Endothelial cell of umbilical vein (primary cell): ENCODE data around the gene ACTG1. TPM values are rescaled to one million over a fixed set of nuclear protein-coding genes. Genes with fewer than 3 reads are reported as not detected.

Experiments used
- BruUV-seq: library from RNA; stranded (reverse); fragments of 400-500 nt; replicated peaks from 2 replicates; lab custom pipeline; 2021; lab: Mats Ljungman, UMichigan
- CTCF ChIA-PET: fragments of 300-600, 350-600 bp; sonication (Branson Sonifier 250); formaldehyde crosslinking; loops from one replicate; lab custom pipeline; 2021; ENCODE audit warnings: antibody characterized with exemption, inconsistent platforms; lab: Charles Lee
- POLR2A ChIA-PET: fragments of 300-600, 350-600 bp; sonication (Branson Sonifier 250); formaldehyde crosslinking; loops from one replicate; lab custom pipeline; 2021; ENCODE audit warnings: antibody characterized with exemption, inconsistent platforms; lab: Charles Lee
- DNase-seq: peaks from one replicate; pipeline ENCODE4 v3.0.0-alpha.2; 2011; ENCODE audit warnings: low read depth, low spot score
- FAIRE-seq: peaks from 2 replicates; lab custom pipeline; 2011; peaks lifted over from hg19 to GRCh38; lab: Jason Lieb, UNC
- H2AFZ ChIP-seq: 2 replicates; pipeline ENCODE4 v1.6.0; 2012; ENCODE audit warnings: low read depth, low read length, control low read depth, inconsistent platforms
- H3K27ac ChIP-seq: 2 replicates; pipeline ENCODE4 v1.5.1; 2011; ENCODE audit warnings: low read depth, mild to moderate bottlenecking, control low read depth, low read length, moderate library complexity; ENCODE audit not compliant: insufficient read depth
- H3K27me3 ChIP-seq, 2 experiments: 2 replicates each; pipeline versions ENCODE4 v1.6.0 to v1.6.1; 2011; ENCODE audit warnings: low read length in 2 of 2, mixed read lengths in 1 of 2; ENCODE audit not compliant: control insufficient read depth in 2 of 2, insufficient read depth in 2 of 2
- H3K36me3 ChIP-seq, 2 experiments: 2 replicates in 1 of 2; 3 replicates in 1 of 2; pipeline ENCODE4 v1.5.1; 2011; ENCODE audit warnings: low read length in 2 of 2, mild to moderate bottlenecking in 1 of 2, moderate library complexity in 1 of 2; ENCODE audit not compliant: control insufficient read depth in 2 of 2, insufficient read depth in 2 of 2; ENCODE audit errors: extremely low read depth in 1 of 2
- H3K4me1 ChIP-seq: 3 replicates; pipeline ENCODE4 v1.5.1; 2011; ENCODE audit warnings: mild to moderate bottlenecking, low read length; ENCODE audit not compliant: control insufficient read depth, insufficient read depth; ENCODE audit errors: extremely low read depth
- H3K4me2 ChIP-seq: 2 replicates; pipeline ENCODE4 v1.6.1; 2011; ENCODE audit warnings: low read length, control low read depth, mixed read lengths; ENCODE audit not compliant: insufficient read depth
- H3K4me3 ChIP-seq, 3 experiments: fragments of 200-600 bp in 1 of 3; sonication (generic), shearing (Covaris generic) in 1 of 3; replicated peaks in 1 of 3; 2 replicates each; pipeline ENCODE4 v1.5.1; 2011 to 2016; ENCODE audit warnings: control low read depth in 3 of 3, low read length in 3 of 3, mild to moderate bottlenecking in 2 of 3, inconsistent platforms in 1 of 3, low read depth in 1 of 3, moderate library complexity in 1 of 3; ENCODE audit not compliant: insufficient read depth in 1 of 3
- H3K79me2 ChIP-seq: 2 replicates; pipeline ENCODE4 v1.6.0; 2012; ENCODE audit warnings: low read length, inconsistent platforms; ENCODE audit not compliant: control insufficient read depth, insufficient read depth
- H3K9ac ChIP-seq: replicated peaks from 2 replicates; pipeline ENCODE3; 2011; ENCODE audit warnings: low read length, control low read depth; ENCODE audit not compliant: insufficient read depth; ENCODE audit errors: extremely low read depth
- H3K9me1 ChIP-seq: replicated peaks from 3 replicates; pipeline ENCODE4 v1.6.0; 2011; ENCODE audit warnings: mild to moderate bottlenecking, low read length; ENCODE audit not compliant: control insufficient read depth, insufficient read depth; ENCODE audit errors: extremely low read depth
- H3K9me3 ChIP-seq: replicated peaks from 2 replicates; pipeline ENCODE4 v1.5.1; 2012; ENCODE audit warnings: low read length, inconsistent platforms; ENCODE audit not compliant: control insufficient read depth, insufficient read depth
- H4K20me1 ChIP-seq: replicated peaks from 2 replicates; pipeline ENCODE3; 2011; ENCODE audit warnings: mild to moderate bottlenecking, low read length; ENCODE audit not compliant: control insufficient read depth, insufficient read depth; ENCODE audit errors: extremely low read depth
- FOS ChIP-seq: IDR thresholded peaks from 2 replicates; pipeline ENCODE4 v1.6.1; 2011; ENCODE audit warnings: mild to moderate bottlenecking, low read length, moderate library complexity, borderline replicate concordance; ENCODE audit not compliant: insufficient read depth
- GATA2 ChIP-seq: IDR thresholded peaks from 2 replicates; pipeline ENCODE4 v1.7.0; 2011; ENCODE audit warnings: low read depth, mild to moderate bottlenecking, moderate library complexity, mixed read lengths, low read length; ENCODE audit not compliant: insufficient read length, insufficient read depth
- MAX ChIP-seq: IDR thresholded peaks from 2 replicates; pipeline ENCODE4 v1.6.1; 2011; ENCODE audit not compliant: insufficient read depth, insufficient read length
- MYC ChIP-seq: IDR thresholded peaks from one replicate; pipeline ENCODE4 v1.6.1; 2011; ENCODE audit warnings: mild to moderate bottlenecking, low read depth, low read length
- POLR2A ChIP-seq: IDR thresholded peaks from 2 replicates; pipeline ENCODE4 v1.6.1; 2012; ENCODE audit warnings: low read depth, mild to moderate bottlenecking, control low read depth, low read length
- POLR2AphosphoS5 ChIP-seq: IDR thresholded peaks from 2 replicates; pipeline ENCODE4 v1.6.1; 2012; ENCODE audit warnings: low read depth, mild to moderate bottlenecking, control low read depth, low read length, moderate library complexity; ENCODE audit not compliant: insufficient read depth
- dilution Hi-C: fragments of 300-500 bp; cut with MboI; formaldehyde crosslinking; loops from one replicate; pipeline ENCODE4 v1.15.0; 2019; ENCODE audit warnings: low sequenced_read_pairs; ENCODE audit not compliant: extremely low pct_ligation_motif_present
- intact Hi-C: fragments of 100-400 bp; cut with micrococcal nuclease; formaldehyde crosslinking; loops from one replicate; pipeline ENCODE4 v1.10.0; 2022
- polyA plus RNA-seq, 4 experiments: library from polyadenylated mRNA; depleted of rRNA in 3 of 4; stranded (reverse) in 3 of 4; unstranded in 1 of 4; fragments of >200 nt; gene quantifications; 2 replicates each; pipeline versions ENCODE4 v1.2.1 to v1.2.3, GENCODE V29; 2011 to 2012; ENCODE audit warnings: missing spikeins in 1 of 4
- total RNA-seq: library from RNA; stranded (reverse); gene quantifications from 2 replicates; pipeline ENCODE4 v1.2.3, GENCODE V29; 2021

The ACTG1 gene
- total and polyA plus RNA-seq, 2 donors (not counting 3 experiments of a cell fraction or from before 2014, with no cell fraction given) = 6,127 to 10,663 TPM

GRCh38 chr17:81513753-81514488, 1.3 kb upstream of the ACTG1 start:
- no peak for FAIRE-seq
- intact Hi-C loops = loop anchor here (1.0 to 5.0 kb wide), 4 partner anchors 53 to 262 kb away; partner anchors contain the start of gene BAHCC1

GRCh38 chr17:81513372-81513752, 763 bp upstream of the ACTG1 start:
- ChIA-PET POLR2A (interaction anchor here (0.9 to 1.8 kb wide), 5 partner anchors 23 to 121 kb away, joined by 3 to 10 read pairs (median 3); partner anchors contain the start of gene BAHCC1), CTCF (interaction anchor here (1.1 to 2.4 kb wide), 3 partner anchors 29 to 258 kb away, joined by 3 to 11 read pairs (median 3); no protein-coding TSS in a partner anchor)
- no peaks in the 10 kb centered on the region for H3K9me3 ChIP-seq
- no peaks in the 10 kb centered on the region for H3K27me3 ChIP-seq
- peak overlapping the region; percentile 60 for H3K27ac ChIP-seq
- H3K36me3 ChIP-seq = peaks cover 15 to 24% of the 10 kb centered on the region in 2 experiments
- peak; percentile 81 for FAIRE-seq
- H2AFZ ChIP-seq = no peak overlapping the region
- intact Hi-C loops = loop anchor here (1.0 to 5.0 kb wide), 3 partner anchors 53 to 261 kb away; no protein-coding TSS in a partner anchor
- dilution Hi-C loops = no loop called here
- TSS peak; percentile 1 for BruUV-seq
- H3K79me2 ChIP-seq = peaks cover 61% of the 10 kb centered on the region
- peak overlapping the region; percentile 56 for H3K9ac ChIP-seq
- H3K4me3 ChIP-seq = peak overlapping the region in 2 of 3 experiments; percentile 39 to 55
- H3K4me2 ChIP-seq = peak overlapping the region; percentile 73
- peak; percentile 71 for DNase-seq
- no peaks in the 10 kb centered on the region for H3K9me1 ChIP-seq
- peaks cover 2% of the 10 kb centered on the region for H4K20me1 ChIP-seq
- TF ChIP-seq GATA2 (no peak), POLR2AphosphoS5 (no peak), MYC (no peak), MAX (no peak), POLR2A (no peak)
- H3K4me1 ChIP-seq = peaks cover 36% of the 10 kb centered on the region

More at GRCh38 chr17:81513753-81514488, 1.3 kb upstream of the ACTG1 start:
- POLR2A ChIA-PET = interaction anchor here (0.6 to 0.9 kb wide), 2 partner anchors 52 to 53 kb away, joined by 3 read pairs; no protein-coding TSS in a partner anchor
- dilution Hi-C loops = no loop called here
- H3K9ac ChIP-seq = peak overlapping the region; percentile 56
- H3K9me1 ChIP-seq = no peaks in the 10 kb centered on the region
- DNase-seq = peak; percentile 35
- CTCF ChIA-PET = interaction anchor here (2.4 kb wide), 1 partner anchor 29 kb away, joined by 11 read pairs; no protein-coding TSS in a partner anchor
- peaks cover 15 to 22% of the 10 kb centered on the region in 2 experiments for H3K36me3 ChIP-seq
- peaks cover 61% of the 10 kb centered on the region for H3K79me2 ChIP-seq
- TF ChIP-seq POLR2A (peak; percentile 45), FOS (no peak)
- H3K4me2 ChIP-seq = peak overlapping the region; percentile 73
- H3K27ac ChIP-seq = peak overlapping the region; percentile 60
- H3K9me3 ChIP-seq = no peaks in the 10 kb centered on the region
- H3K4me1 ChIP-seq = peaks cover 35% of the 10 kb centered on the region
- no peaks in the 10 kb centered on the region for H3K27me3 ChIP-seq
- H2AFZ ChIP-seq = no peak overlapping the region
- BruUV-seq = no TSS peak
- H3K4me3 ChIP-seq = peak overlapping the region in 2 of 3 experiments; percentile 40 to 55
- H4K20me1 ChIP-seq = peaks cover 2% of the 10 kb centered on the region
